BJ (cell line): ENCODE measurements around the gene FOXK2. TPM values are rescaled to one million over a fixed set of nuclear protein-coding genes. Genes with fewer than 3 reads are reported as not detected.

ENCODE experiments used
- CTCF ChIA-PET: fragments of 350-600 bp; formaldehyde crosslinking; extraction: SDS; loops from one replicate; lab custom pipeline; 2021; ENCODE audit warnings: antibody characterized with exemption, inconsistent platforms; lab: Yijun Ruan, JAX
- POLR2A ChIA-PET: fragments of 300-600 bp; sonication (Branson Sonifier 250); formaldehyde crosslinking; extraction: SDS; loops from one replicate; lab custom pipeline; 2021; ENCODE audit warnings: antibody characterized with exemption; lab: Charles Lee
- DNase-seq: peaks from one replicate; pipeline ENCODE4 v3.0.0-alpha.2; 2011; ENCODE audit warnings: low read depth
- H3K27me3 ChIP-seq: 2 replicates; pipeline ENCODE4 v1.6.0; 2011; ENCODE audit warnings: low read length; ENCODE audit not compliant: control insufficient read depth, insufficient read depth
- H3K36me3 ChIP-seq: 2 replicates; pipeline ENCODE4 v1.5.1; 2011; ENCODE audit warnings: low read length; ENCODE audit not compliant: control insufficient read depth, insufficient read depth
- H3K4me3 ChIP-seq: 2 replicates; pipeline ENCODE4 v1.5.1; 2011; ENCODE audit warnings: low read depth, mild to moderate bottlenecking, control low read depth, low read length
- CTCF ChIP-seq: IDR thresholded peaks from 2 replicates; pipeline ENCODE4 v1.5.1; 2011; ENCODE audit warnings: low read depth, mild to moderate bottlenecking, control low read depth, inconsistent platforms, low read length, moderate library complexity; ENCODE audit not compliant: insufficient read depth
- polyA plus RNA-seq: library from polyadenylated mRNA; depleted of rRNA; stranded (reverse); fragments of >200 nt; gene quantifications from 2 replicates; pipeline ENCODE4 v1.2.3, GENCODE V29; 2011

The FOXK2 gene
- polyA plus RNA-seq, 1 experiment, result 19.2 TPM

- ChIA-PET POLR2A (no interaction called here), CTCF (interaction anchor here (0.7 kb wide), 1 partner anchor 11 kb away, joined by 3 read pairs; no protein-coding TSS in a partner anchor)
- TF ChIP-seq CTCF, result no peak
- Histone ChIP-seq H3K36me3 (peaks cover 28% of the 10 kb centered on the region), H3K4me3 (no peak overlapping the region), H3K27me3 (no peaks in the 10 kb centered on the region)
- no peak for DNase-seq
These were observed 95.8 kb downstream of the FOXK2 start for GRCh38 chr17:82615084-82616020.

GRCh38 chr17:82616021-82616711 lies 96.6 kb downstream of the FOXK2 start:
- POLR2A ChIA-PET, result no interaction called here
- TF ChIP-seq CTCF, result no peak
- CTCF ChIA-PET, result interaction anchor here (0.7 kb wide), 1 partner anchor 10 kb away, joined by 3 read pairs; no protein-coding TSS in a partner anchor

GRCh38 chr17:82619211-82619610 lies 99.7 kb downstream of the FOXK2 start:
- H3K27me3 ChIP-seq, result no peaks in the 10 kb centered on the region
- peaks cover 32% of the 10 kb centered on the region for H3K36me3 ChIP-seq
- POLR2A ChIA-PET, result no interaction called here
- no peak for TF ChIP-seq CTCF
- H3K4me3 ChIP-seq, result no peak overlapping the region
- DNase-seq, result no peak
- CTCF ChIA-PET, result no interaction called here

More at GRCh38 chr17:82616021-82616711, 96.6 kb downstream of the FOXK2 start:
- no peaks in the 10 kb centered on the region for H3K27me3 ChIP-seq
- peaks cover 29% of the 10 kb centered on the region for H3K36me3 ChIP-seq
- H3K4me3 ChIP-seq, result no peak overlapping the region
- no peak for DNase-seq

GRCh38 chr17:82619641-82620040 lies 100.1 kb downstream of the FOXK2 start:
- peaks cover 32% of the 10 kb centered on the region for H3K36me3 ChIP-seq
- CTCF ChIA-PET, result no interaction called here
- no peak for TF ChIP-seq CTCF

GRCh38 chr17:82623707-82624106 lies 104.2 kb downstream of the FOXK2 start:
- Histone ChIP-seq H3K36me3 (peaks cover 26% of the 10 kb centered on the region), H3K27me3 (no peaks in the 10 kb centered on the region), H3K4me3 (no peak overlapping the region)
- no peak for DNase-seq
- POLR2A ChIA-PET, result no interaction called here
- no peak for TF ChIP-seq CTCF
- CTCF ChIA-PET, result no interaction called here

More at GRCh38 chr17:82619641-82620040, 100.1 kb downstream of the FOXK2 start:
- Histone ChIP-seq H3K27me3 (no peaks in the 10 kb centered on the region), H3K4me3 (no peak overlapping the region)
- DNase-seq, result no peak
- POLR2A ChIA-PET, result no interaction called here
